Measurements from ENCODE around the gene ERN2. TPM values are rescaled to one million over a fixed set of nuclear protein-coding genes. Genes with fewer than 3 reads are reported as not detected.

The ERN2 gene
- total and polyA plus RNA-seq, 9 of the 15 experiments (the other 6 are each of a cell fraction or from before 2014, with no cell fraction given) = 0.07 to 1.5 (median 0.51) TPM; not detected in 3

DNA sequence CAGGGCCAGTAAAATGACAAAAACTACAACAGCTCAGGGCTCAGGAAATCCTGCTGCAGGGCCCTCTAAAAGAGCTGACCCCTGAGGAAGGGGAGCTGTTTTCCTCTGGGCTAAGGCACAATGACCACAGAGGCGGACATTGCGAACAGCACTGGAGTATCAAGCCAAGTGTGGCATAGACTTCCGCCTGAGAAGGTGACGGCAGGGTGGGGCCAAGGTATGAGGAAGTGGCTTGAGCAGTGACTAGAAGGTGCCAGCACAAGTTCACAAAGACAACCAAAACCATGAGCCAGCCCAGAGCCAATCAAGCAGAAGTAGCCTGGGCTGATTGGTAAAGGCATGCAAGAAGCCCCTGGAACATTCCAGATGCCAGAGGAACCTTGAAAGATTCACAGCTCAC lies 13.9 kb downstream of the ERN2 start:
- in situ Hi-C loops (cut with MboI) = no loop called here

DNA sequence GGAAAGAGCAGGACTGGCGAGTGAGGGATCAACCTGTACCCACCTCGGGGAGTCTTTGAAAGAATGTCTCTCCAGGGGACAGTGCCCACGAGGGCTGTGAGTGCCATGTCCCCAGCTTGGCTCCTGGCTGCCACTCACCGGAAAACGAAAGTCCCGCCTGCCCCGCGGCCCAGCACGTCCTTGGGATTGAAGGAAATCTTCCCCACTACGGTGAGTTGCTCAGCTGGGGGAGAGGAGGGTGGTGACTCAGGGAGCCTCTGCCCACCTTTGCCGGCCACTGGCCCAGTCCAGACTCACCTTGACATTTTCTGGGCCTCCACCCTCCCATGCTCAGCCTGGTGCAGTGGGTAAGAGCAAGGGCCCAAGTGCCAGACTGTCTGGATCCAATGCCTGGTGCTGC lies 17.3 kb downstream of the ERN2 start:
- WGBS (ENCODE audit: insufficient coverage, low coverage, missing lambda C conversion rate) = 54% methylated on average over 5 of the region's 11 CpGs
- no TSS peak for BruUV-seq (replicated peaks)
- FAIRE-seq (no peak), DNase-seq (ENCODE audit: extremely low read depth in 1 of 4, low spot score in 3 of 4) (no peak), ATAC-seq (no peak)
- Histone ChIP-seq H3K27ac (ENCODE audit: extremely low read depth, low read depth, low read length) (no peak overlapping the region), H2AFZ (ENCODE audit: low read depth, low read length) (no peak overlapping the region), H4K20me1 (replicated peaks; ENCODE audit: control insufficient read depth, insufficient read depth, low read length) (no peaks in the 10 kb centered on the region), H3K36me3 (ENCODE audit: control insufficient read depth, insufficient read depth, low read length) (peaks cover 11% of the 10 kb centered on the region; the same call in 2 of the 3 replicates), H3K79me2 (ENCODE audit: control insufficient read depth, insufficient read depth, low read length) (no peaks in the 10 kb centered on the region), H3K27me3 (ENCODE audit: control insufficient read depth in 2 of 2, insufficient read depth in 2 of 2, low read length in 2 of 2) (no peaks in the 10 kb centered on the region), H3K4me1 (replicated peaks in 1 of 2; ENCODE audit: control insufficient read depth in 2 of 2, insufficient read depth in 2 of 2, low read length in 2 of 2) (peaks cover 10 to 23% of the 10 kb centered on the region in 2 experiments; a peak in 4 of 5 replicates), H3K9ac (ENCODE audit: insufficient read depth in 1 of 2, low read depth in 2 of 2, low read length in 2 of 2) (no peak overlapping the region), H3K9me3 (replicated peaks; ENCODE audit: control insufficient read depth, insufficient read depth, low read depth, low read length) (no peaks in the 10 kb centered on the region), H3K4me2 (ENCODE audit: insufficient read depth, low read length) (no peak overlapping the region), H3K9me1 (ENCODE audit: control insufficient read depth, insufficient read depth, low read length) (no peaks in the 10 kb centered on the region), H3K4me3 (no peak overlapping the region)
- in situ Hi-C loops (cut with MboI) (no loop called here), intact Hi-C loops (cut with micrococcal nuclease) (no loop called here)
- ChIA-PET POLR2A (interaction anchor here (0.9 to 6.1 kb wide), 4 partner anchors 11 to 16 kb away, joined by 4 to 56 read pairs (median 8); no protein-coding TSS in a partner anchor), CTCF (ENCODE audit: low intra/inter-chr PET ratio) (no interaction called here)
- TF ChIP-seq CBX8 (IDR thresholded peaks at IDR 0.05; ENCODE audit: borderline replicate concordance, extremely low read depth, low read depth, low read length, poor library complexity, severe bottlenecking) (no peak), MTA2 (IDR thresholded peaks at IDR 0.05; ENCODE audit: low read depth) (no peak), NFIX (CRISPR knock-in tag; IDR thresholded peaks at IDR 0.05; ENCODE audit: low read depth) (no peak), MEF2D (tag; conservative IDR thresholded peaks at IDR 0.05; ENCODE audit: low read depth) (no peak), LCOR (CRISPR knock-in tag; IDR thresholded peaks at IDR 0.05) (no peak)
- TF ChIP-seq, protein P1, sequence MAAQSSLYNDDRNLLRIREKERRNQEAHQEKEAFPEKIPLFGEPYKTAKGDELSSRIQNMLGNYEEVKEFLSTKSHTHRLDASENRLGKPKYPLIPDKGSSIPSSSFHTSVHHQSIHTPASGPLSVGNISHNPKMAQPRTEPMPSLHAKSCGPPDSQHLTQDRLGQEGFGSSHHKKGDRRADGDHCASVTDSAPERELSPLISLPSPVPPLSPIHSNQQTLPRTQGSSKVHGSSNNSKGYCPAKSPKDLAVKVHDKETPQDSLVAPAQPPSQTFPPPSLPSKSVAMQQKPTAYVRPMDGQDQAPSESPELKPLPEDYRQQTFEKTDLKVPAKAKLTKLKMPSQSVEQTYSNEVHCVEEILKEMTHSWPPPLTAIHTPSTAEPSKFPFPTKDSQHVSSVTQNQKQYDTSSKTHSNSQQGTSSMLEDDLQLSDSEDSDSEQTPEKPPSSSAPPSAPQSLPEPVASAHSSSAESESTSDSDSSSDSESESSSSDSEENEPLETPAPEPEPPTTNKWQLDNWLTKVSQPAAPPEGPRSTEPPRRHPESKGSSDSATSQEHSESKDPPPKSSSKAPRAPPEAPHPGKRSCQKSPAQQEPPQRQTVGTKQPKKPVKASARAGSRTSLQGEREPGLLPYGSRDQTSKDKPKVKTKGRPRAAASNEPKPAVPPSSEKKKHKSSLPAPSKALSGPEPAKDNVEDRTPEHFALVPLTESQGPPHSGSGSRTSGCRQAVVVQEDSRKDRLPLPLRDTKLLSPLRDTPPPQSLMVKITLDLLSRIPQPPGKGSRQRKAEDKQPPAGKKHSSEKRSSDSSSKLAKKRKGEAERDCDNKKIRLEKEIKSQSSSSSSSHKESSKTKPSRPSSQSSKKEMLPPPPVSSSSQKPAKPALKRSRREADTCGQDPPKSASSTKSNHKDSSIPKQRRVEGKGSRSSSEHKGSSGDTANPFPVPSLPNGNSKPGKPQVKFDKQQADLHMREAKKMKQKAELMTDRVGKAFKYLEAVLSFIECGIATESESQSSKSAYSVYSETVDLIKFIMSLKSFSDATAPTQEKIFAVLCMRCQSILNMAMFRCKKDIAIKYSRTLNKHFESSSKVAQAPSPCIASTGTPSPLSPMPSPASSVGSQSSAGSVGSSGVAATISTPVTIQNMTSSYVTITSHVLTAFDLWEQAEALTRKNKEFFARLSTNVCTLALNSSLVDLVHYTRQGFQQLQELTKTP (IDR thresholded peaks at IDR 0.05; ENCODE audit: low read depth in 1 of 2, partially characterized antibody in 2 of 2) = no peak

More for the DNA sequence above, 13.9 kb downstream of the ERN2 start:
- intact Hi-C loops (cut with micrococcal nuclease) = no loop called here
- H3K9me3 ChIP-seq (replicated peaks; ENCODE audit: control insufficient read depth, insufficient read depth, low read depth, low read length) = peaks cover 3% of the 10 kb centered on the region
- TF ChIP-seq ZNF12 (CRISPR knock-in tag; IDR thresholded peaks at IDR 0.05) (no peak), ZBTB17 (CRISPR knock-in tag; IDR thresholded peaks at IDR 0.05) (no peak), PHF21A (IDR thresholded peaks at IDR 0.05; ENCODE audit: borderline replicate concordance, low read depth) (no peak), SPI1 (IDR thresholded peaks at IDR 0.05; ENCODE audit: borderline replicate concordance, low read depth, low read length) (peak; percentile 86), MXI1 (IDR thresholded peaks at IDR 0.05; ENCODE audit: low read depth, low read length) (no peak)
- H3K4me1 ChIP-seq (replicated peaks in 1 of 2; ENCODE audit: control insufficient read depth in 2 of 2, insufficient read depth in 2 of 2, low read length in 2 of 2) = peaks cover 13 to 19% of the 10 kb centered on the region in 2 experiments; a peak in 4 of 5 replicates
- ChIA-PET POLR2A (interaction anchor here (0.5 to 6.1 kb wide), 4 partner anchors 8 to 423 kb away, joined by 3 to 56 read pairs (median 8); no protein-coding TSS in a partner anchor), CTCF (ENCODE audit: low intra/inter-chr PET ratio) (no interaction called here)
- H3K4me3 ChIP-seq = no peak overlapping the region
- no peaks in the 10 kb centered on the region for H4K20me1 ChIP-seq (replicated peaks; ENCODE audit: control insufficient read depth, insufficient read depth, low read length)
- DNase-seq (ENCODE audit: extremely low read depth in 1 of 4, low spot score in 3 of 4) (no peak), FAIRE-seq (no peak), ATAC-seq (0 out of 3 replicates have a peak, but pooled peaks have one; percentile 8)
- H3K9me1 ChIP-seq (ENCODE audit: control insufficient read depth, insufficient read depth, low read length) = no peaks in the 10 kb centered on the region
- BruUV-seq (replicated peaks) = no TSS peak
- no peak overlapping the region for H3K27ac ChIP-seq (ENCODE audit: extremely low read depth, low read depth, low read length)
- H3K79me2 ChIP-seq (ENCODE audit: control insufficient read depth, insufficient read depth, low read length) = no peaks in the 10 kb centered on the region
- H2AFZ ChIP-seq (ENCODE audit: low read depth, low read length) = peak overlapping the region; percentile 78
- 41% methylated on average over 4 of the region's 4 CpGs for WGBS (ENCODE audit: insufficient coverage, low coverage, missing lambda C conversion rate)
- H3K27me3 ChIP-seq (ENCODE audit: control insufficient read depth in 2 of 2, insufficient read depth in 2 of 2, low read length in 2 of 2) = no peaks in the 10 kb centered on the region
- no peaks in the 10 kb centered on the region for H3K36me3 ChIP-seq (ENCODE audit: control insufficient read depth, insufficient read depth, low read length)
- H3K9ac ChIP-seq (ENCODE audit: insufficient read depth in 1 of 2, low read depth in 2 of 2, low read length in 2 of 2) = no peak overlapping the region; a peak in 1 of 4 replicates
- H3K4me2 ChIP-seq (ENCODE audit: insufficient read depth, low read length) = no peak overlapping the region; the same call in 1 of the 2 replicates
